Fibroblast of the aortic adventitia (primary cell): ENCODE data around the gene OSGEP. TPM values are rescaled to one million over a fixed set of nuclear protein-coding genes. Genes with fewer than 3 reads are reported as not detected.

Experiments
- DNase-seq: peaks from one replicate; pipeline ENCODE4 v3.0.0-alpha.2; 2010; ENCODE audit warnings: low read depth
- H3K4me3 ChIP-seq: 2 replicates; pipeline ENCODE4 v1.5.1; 2011; ENCODE audit warnings: low read depth, mild to moderate bottlenecking, control low read depth, low read length, moderate library complexity
- total RNA-seq: library from RNA; depleted of rRNA; stranded (reverse); fragments of >200 nt; gene quantifications from 2 replicates; pipeline ENCODE4 v1.2.3, GENCODE V29; 2012; ENCODE audit warnings: low replicate concordance
- TF ChIP-seq, protein P1 (sequence below): IDR thresholded peaks from 2 replicates; pipeline ENCODE4 v1.5.1; 2011; ENCODE audit warnings: mild to moderate bottlenecking, low read length, control low read depth, inconsistent platforms; ENCODE audit not compliant: insufficient read depth

The OSGEP gene
- total RNA-seq, 1 donor = 45.6 TPM

DNA sequence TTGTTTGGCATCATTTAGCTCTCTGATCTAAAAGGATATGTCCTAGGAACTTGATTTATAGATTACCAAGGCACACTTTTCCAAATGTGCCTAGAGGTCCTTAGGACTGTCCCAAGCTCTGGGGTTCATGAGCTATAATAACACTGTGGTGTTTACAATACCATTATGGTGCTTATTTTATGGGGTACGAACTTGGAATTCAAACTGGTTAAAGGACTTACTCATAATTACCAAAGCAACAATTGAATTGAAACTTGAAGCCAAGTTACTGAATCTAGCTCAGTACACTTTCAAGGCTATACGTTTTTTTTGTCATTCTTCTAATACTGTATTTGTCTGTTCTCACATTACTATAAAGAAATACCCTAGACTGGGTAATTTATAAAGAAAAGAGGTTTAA is 31.7 kb downstream of the OSGEP start:
- no peak for DNase-seq
- H3K4me3 ChIP-seq = no peak overlapping the region
- TF ChIP-seq, protein P1, sequence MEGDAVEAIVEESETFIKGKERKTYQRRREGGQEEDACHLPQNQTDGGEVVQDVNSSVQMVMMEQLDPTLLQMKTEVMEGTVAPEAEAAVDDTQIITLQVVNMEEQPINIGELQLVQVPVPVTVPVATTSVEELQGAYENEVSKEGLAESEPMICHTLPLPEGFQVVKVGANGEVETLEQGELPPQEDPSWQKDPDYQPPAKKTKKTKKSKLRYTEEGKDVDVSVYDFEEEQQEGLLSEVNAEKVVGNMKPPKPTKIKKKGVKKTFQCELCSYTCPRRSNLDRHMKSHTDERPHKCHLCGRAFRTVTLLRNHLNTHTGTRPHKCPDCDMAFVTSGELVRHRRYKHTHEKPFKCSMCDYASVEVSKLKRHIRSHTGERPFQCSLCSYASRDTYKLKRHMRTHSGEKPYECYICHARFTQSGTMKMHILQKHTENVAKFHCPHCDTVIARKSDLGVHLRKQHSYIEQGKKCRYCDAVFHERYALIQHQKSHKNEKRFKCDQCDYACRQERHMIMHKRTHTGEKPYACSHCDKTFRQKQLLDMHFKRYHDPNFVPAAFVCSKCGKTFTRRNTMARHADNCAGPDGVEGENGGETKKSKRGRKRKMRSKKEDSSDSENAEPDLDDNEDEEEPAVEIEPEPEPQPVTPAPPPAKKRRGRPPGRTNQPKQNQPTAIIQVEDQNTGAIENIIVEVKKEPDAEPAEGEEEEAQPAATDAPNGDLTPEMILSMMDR = no peak

GRCh38 chr14:20421267-20421666 is 33.3 kb downstream of the OSGEP start:
- no peak for DNase-seq
- H3K4me3 ChIP-seq = no peak overlapping the region
- TF ChIP-seq, protein P1 = no peak

DNA sequence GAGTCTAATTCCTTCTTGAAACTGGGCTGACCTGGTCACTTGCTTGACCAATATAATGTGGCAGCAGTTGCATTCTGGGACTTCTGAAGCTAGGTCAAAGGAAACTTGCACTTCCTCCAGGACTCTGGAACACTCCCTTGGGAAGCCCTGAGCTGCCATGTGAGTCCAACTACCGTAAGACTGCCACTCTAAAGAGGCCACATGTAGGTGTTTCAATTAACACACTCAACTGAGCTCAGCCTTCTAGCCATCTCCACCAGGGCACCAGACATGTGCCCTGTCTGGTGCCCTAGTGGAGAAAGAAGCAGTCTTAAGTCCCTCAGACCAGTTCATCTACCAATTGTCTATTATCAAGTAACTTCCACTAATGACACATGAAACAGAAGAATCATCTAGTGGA is 35.2 kb downstream of the OSGEP start:
- no peak for DNase-seq
- TF ChIP-seq, protein P1 = no peak
- H3K4me3 ChIP-seq = no peak overlapping the region

- TF ChIP-seq, protein P1 = no peak
- H3K4me3 ChIP-seq = no peak overlapping the region
- no peak for DNase-seq
Measured at GRCh38 chr14:20418501-20418909, 36.1 kb downstream of the OSGEP start.

DNA sequence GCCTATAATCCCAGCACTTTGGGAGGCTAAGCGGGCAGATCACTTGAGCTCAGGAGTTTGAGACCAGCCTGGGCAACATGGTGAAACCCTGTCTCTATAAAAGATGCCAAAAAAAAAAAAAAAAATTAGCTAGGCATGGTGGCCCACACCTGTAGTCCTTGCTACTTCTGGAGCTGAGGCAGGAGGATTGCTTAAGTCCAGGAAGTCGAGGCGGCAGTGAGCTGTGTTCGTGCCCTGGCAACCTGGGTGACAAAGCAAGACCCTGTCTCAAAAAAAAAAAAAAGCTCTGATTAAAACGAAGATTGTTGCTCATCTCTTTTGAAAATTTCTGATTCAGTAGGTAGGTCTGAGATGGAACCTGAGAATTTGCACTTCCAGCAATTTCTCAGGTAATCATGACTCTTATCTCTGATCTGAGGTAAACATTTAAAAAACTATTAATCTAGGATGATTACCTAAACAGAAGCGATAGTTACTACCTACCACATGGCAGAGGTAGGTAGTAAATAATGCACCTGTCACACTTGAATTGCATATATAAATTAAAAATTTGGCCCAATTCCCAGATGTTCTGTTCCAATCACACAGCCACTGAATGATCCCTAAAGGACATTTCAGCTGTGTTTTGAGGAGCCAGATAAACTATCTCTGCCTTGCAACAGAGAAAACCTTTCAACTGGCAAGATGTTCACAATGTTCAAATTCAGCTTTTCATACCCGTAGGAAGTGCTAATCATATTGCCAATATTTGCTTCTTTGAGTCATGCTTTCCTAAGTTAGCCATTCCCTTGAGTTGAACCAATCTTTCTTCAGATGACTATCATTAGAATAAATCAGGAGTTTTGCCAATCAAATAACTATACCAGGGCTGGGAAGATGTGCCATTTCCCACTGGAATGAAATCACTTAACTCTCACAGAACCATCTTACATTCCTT is 37.1 kb downstream of the OSGEP start:
- H3K4me3 ChIP-seq = no peak overlapping the region
- TF ChIP-seq, protein P1 = no peak

DNA sequence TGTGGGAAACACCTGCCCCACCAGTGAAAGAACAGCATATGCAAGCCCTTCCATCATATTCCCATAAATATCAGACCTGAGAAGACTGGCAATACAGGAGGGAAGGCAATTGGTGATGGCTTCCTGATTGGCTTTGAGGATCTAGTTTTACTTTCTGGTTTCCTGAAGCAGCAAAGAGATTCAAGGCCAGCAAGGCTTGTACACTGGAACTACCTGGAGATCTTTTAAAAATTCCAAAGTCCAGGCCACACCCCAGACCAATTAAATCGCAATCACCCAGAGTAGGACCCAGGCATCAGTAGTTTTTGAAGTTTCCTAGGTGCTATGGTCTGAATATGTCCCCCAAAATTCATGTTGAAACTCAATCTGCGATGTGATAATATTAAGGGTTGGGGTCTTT is 38.4 kb downstream of the OSGEP start:
- DNase-seq = no peak

More for the DNA sequence above, 37.1 kb downstream of the OSGEP start:
- no peak for DNase-seq

More for the DNA sequence above, 38.4 kb downstream of the OSGEP start:
- no peak overlapping the region for H3K4me3 ChIP-seq
- TF ChIP-seq, protein P1 = no peak
